ENCODE data around the gene S100A14.
"Not testable (repeated sequence)": the region's sequence is repeated elsewhere in the genome, so short reads cannot be mapped to it uniquely, and the experiment has no call there.

The S100A14 gene

GRCh38 chr1:153614906-153615305 lies 1.2 kb downstream of the S100A14 start:
- no peak for DNase-seq (ENCODE audit: low spot score)

GRCh38 chr1:153614189-153614900 lies 1.8 kb downstream of the S100A14 start:
- DNase-seq (ENCODE audit: low spot score): no peak

GRCh38 chr1:153613406-153613805 lies 2.7 kb downstream of the S100A14 start:
- no peak for DNase-seq (ENCODE audit: low spot score)

GRCh38 chr1:153612755-153613331 lies 3.3 kb downstream of the S100A14 start, which contains the start of gene S100A16:
S100A16 (minus strand) TSS chr1:153613137; CDS start chr1:153608151, 4,986 bp downstream.
- peak; percentile 92 for DNase-seq (ENCODE audit: low spot score)

- DNase-seq (ENCODE audit: low spot score): peak; percentile 18
These were observed 3.9 kb downstream of the S100A14 start for GRCh38 chr1:153612111-153612754.

- peak; percentile 39 for DNase-seq (ENCODE audit: low spot score)
These were observed 4.8 kb downstream of the S100A14 start for GRCh38 chr1:153611356-153611755.

- DNase-seq (ENCODE audit: low spot score): peak; percentile 62
These were observed 5.3 kb downstream of the S100A14 start for GRCh38 chr1:153610811-153611301.

GRCh38 chr1:153610334-153610733 lies 5.8 kb downstream of the S100A14 start:
- peak; percentile 84 for DNase-seq (ENCODE audit: low spot score)

- no peak for DNase-seq (ENCODE audit: low spot score)
These were observed 6.6 kb downstream of the S100A14 start for GRCh38 chr1:153609585-153609907.

- DNase-seq (ENCODE audit: low spot score): peak; percentile 97
These were observed 7.2 kb downstream of the S100A14 start for GRCh38 chr1:153608742-153609584.

- peak; percentile 47 for DNase-seq (ENCODE audit: low spot score)
These were observed 7.9 kb downstream of the S100A14 start for GRCh38 chr1:153608089-153608682.

GRCh38 chr1:153607381-153607780 lies 8.7 kb downstream of the S100A14 start:
- DNase-seq (ENCODE audit: low spot score): no peak

- no peak for DNase-seq (ENCODE audit: low spot score)
These were observed 9.9 kb downstream of the S100A14 start for GRCh38 chr1:153606194-153606593.

GRCh38 chr1:153602749-153603148 lies 13.4 kb downstream of the S100A14 start:
- DNase-seq (ENCODE audit: low spot score): no peak

GRCh38 chr1:153599847-153600246 lies 16.3 kb downstream of the S100A14 start:
- no peak for DNase-seq (ENCODE audit: low spot score)

GRCh38 chr1:153598309-153599172 lies 17.6 kb downstream of the S100A14 start:
- peak; percentile 44 for DNase-seq (ENCODE audit: low spot score)

- peak; percentile 85 for DNase-seq (ENCODE audit: low spot score)
These were observed 18.9 kb downstream of the S100A14 start for GRCh38 chr1:153597206-153597605.

- no peak for DNase-seq (ENCODE audit: low spot score)
These were observed 23.4 kb downstream of the S100A14 start for GRCh38 chr1:153592748-153593147.

- DNase-seq (ENCODE audit: low spot score): no peak
These were observed 27.6 kb downstream of the S100A14 start for GRCh38 chr1:153588482-153588881.

GRCh38 chr1:153588033-153588432 lies 28.1 kb downstream of the S100A14 start:
- DNase-seq (ENCODE audit: low spot score): not testable (repeated sequence)

GRCh38 chr1:153587314-153587713 lies 28.8 kb downstream of the S100A14 start:
- DNase-seq (ENCODE audit: low spot score): peak; percentile 1

Data from kidney tubule cell (primary cell).